ENCODE measurements around the gene PLCB4. TPM values are rescaled to one million over a fixed set of nuclear protein-coding genes. Genes with fewer than 3 reads are reported as not detected.

Gene PLCB4
- total RNA-seq, 1 experiment from 2014 or later: 14.9 TPM

DNA sequence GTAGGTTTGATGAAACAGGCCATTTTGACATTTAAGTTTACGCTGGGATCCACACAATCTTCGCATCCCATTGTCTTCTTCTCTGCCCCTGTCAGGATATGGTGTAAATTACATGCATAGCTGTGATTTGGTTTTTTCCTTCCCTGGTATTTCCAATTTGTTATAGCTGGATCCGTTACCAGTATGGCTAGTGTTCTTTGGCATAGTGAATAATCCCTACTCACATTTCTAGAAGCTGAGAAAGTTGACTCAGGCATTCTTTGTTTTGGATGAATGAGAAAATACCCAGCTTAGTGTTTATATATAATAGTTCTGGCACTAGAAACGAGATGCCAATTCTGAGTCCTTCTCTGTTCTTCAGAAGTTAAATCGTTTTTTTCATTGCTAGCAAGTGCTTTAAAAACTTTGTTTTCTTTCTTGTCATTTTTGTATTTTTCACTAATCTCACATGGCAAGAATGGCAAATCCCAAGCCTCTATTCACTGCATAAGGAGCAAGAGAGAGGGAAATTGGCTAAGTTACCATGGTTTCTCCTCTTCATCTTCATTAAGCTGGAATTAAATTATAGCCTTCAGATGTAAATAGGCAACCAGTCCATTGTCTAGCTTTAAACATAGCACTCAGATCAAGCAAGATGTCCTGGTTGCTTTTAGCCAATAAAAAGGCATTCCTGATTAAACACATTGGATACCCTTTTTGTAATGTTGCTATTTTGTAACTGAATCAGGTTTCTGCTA is 353.6 kb downstream of the PLCB4 start:
- Histone ChIP-seq H3K36me3 (ENCODE audit: low read depth) (no peaks in the 10 kb centered on the region), H3K9me3 (ENCODE audit: insufficient read depth, low read depth) (no peaks in the 10 kb centered on the region; the same call in 1 of the 2 replicates), H2AFZ (no peak overlapping the region), H3F3A (ENCODE audit: insufficient read depth, low read depth) (no peaks in the 10 kb centered on the region), H3K4me2 (no peak overlapping the region), H3K79me2 (ENCODE audit: low read depth) (no peaks in the 10 kb centered on the region), H3K4me1 (replicated peaks; ENCODE audit: insufficient read depth) (no peaks in the 10 kb centered on the region), H3K4me3 (no peak overlapping the region), H3K27ac (no peak overlapping the region), H4K20me1 (ENCODE audit: insufficient read depth) (no peaks in the 10 kb centered on the region), H3K27me3 (ENCODE audit: insufficient read depth, low read depth) (no peaks in the 10 kb centered on the region), H3K9me2 (ENCODE audit: insufficient read depth) (no peaks in the 10 kb centered on the region)
- intact Hi-C loops (cut with micrococcal nuclease; ENCODE audit: unreplicated experiment): no loop called here
- no TSS peak for BruUV-seq (replicated peaks)
- ChIA-PET POLR2A (ENCODE audit: unreplicated experiment) (no interaction called here), CTCF (no interaction called here)
- TF ChIP-seq, protein P1, sequence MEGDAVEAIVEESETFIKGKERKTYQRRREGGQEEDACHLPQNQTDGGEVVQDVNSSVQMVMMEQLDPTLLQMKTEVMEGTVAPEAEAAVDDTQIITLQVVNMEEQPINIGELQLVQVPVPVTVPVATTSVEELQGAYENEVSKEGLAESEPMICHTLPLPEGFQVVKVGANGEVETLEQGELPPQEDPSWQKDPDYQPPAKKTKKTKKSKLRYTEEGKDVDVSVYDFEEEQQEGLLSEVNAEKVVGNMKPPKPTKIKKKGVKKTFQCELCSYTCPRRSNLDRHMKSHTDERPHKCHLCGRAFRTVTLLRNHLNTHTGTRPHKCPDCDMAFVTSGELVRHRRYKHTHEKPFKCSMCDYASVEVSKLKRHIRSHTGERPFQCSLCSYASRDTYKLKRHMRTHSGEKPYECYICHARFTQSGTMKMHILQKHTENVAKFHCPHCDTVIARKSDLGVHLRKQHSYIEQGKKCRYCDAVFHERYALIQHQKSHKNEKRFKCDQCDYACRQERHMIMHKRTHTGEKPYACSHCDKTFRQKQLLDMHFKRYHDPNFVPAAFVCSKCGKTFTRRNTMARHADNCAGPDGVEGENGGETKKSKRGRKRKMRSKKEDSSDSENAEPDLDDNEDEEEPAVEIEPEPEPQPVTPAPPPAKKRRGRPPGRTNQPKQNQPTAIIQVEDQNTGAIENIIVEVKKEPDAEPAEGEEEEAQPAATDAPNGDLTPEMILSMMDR (conservative IDR thresholded peaks at IDR 0.05): no peak
- no peak for TF ChIP-seq EZH2 (IDR thresholded peaks at IDR 0.05; ENCODE audit: low read depth)
- DNase-seq: no peak

DNA sequence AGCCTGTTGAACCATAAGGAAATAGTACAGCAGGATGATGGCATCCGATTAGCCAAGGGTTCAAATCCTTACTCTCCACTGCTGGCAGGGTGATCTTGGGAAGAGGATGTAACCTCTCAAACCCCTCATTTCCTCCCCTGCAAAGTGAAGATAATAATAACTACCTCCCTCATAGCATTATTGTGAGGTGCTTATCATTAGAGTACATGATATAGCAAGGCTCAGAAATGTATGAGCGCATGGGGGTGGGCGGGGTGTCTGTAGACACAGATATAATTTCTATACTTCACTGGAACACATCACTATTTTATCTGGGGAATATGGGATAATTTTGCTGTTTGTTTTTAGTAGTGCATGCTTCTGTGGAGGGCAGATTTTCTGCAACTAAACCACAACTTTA is 355.7 kb downstream of the PLCB4 start:
- H3K9me3 ChIP-seq (ENCODE audit: insufficient read depth, low read depth): no peaks in the 10 kb centered on the region; the same call in 1 of the 2 replicates
- H3K36me3 ChIP-seq (ENCODE audit: low read depth): no peaks in the 10 kb centered on the region
- no peaks in the 10 kb centered on the region for H3K9me2 ChIP-seq (ENCODE audit: insufficient read depth)
- no peak overlapping the region for H3K4me3 ChIP-seq
- no peak overlapping the region for H3K4me2 ChIP-seq
- H3K79me2 ChIP-seq (ENCODE audit: low read depth): no peaks in the 10 kb centered on the region
- no peaks in the 10 kb centered on the region for H3K4me1 ChIP-seq (replicated peaks; ENCODE audit: insufficient read depth)
- intact Hi-C loops (cut with micrococcal nuclease; ENCODE audit: unreplicated experiment): no loop called here
- CTCF ChIA-PET: no interaction called here
- no TSS peak for BruUV-seq (replicated peaks)
- no peak overlapping the region for H2AFZ ChIP-seq
- H3K27ac ChIP-seq: no peak overlapping the region
- POLR2A ChIA-PET (ENCODE audit: unreplicated experiment): no interaction called here
- H4K20me1 ChIP-seq (ENCODE audit: insufficient read depth): no peaks in the 10 kb centered on the region
- no peaks in the 10 kb centered on the region for H3K27me3 ChIP-seq (ENCODE audit: insufficient read depth, low read depth)
- TF ChIP-seq, protein P1 (conservative IDR thresholded peaks at IDR 0.05): no peak
- TF ChIP-seq EZH2 (IDR thresholded peaks at IDR 0.05; ENCODE audit: low read depth): no peak
- no peaks in the 10 kb centered on the region for H3F3A ChIP-seq (ENCODE audit: insufficient read depth, low read depth)
- DNase-seq: no peak

DNA sequence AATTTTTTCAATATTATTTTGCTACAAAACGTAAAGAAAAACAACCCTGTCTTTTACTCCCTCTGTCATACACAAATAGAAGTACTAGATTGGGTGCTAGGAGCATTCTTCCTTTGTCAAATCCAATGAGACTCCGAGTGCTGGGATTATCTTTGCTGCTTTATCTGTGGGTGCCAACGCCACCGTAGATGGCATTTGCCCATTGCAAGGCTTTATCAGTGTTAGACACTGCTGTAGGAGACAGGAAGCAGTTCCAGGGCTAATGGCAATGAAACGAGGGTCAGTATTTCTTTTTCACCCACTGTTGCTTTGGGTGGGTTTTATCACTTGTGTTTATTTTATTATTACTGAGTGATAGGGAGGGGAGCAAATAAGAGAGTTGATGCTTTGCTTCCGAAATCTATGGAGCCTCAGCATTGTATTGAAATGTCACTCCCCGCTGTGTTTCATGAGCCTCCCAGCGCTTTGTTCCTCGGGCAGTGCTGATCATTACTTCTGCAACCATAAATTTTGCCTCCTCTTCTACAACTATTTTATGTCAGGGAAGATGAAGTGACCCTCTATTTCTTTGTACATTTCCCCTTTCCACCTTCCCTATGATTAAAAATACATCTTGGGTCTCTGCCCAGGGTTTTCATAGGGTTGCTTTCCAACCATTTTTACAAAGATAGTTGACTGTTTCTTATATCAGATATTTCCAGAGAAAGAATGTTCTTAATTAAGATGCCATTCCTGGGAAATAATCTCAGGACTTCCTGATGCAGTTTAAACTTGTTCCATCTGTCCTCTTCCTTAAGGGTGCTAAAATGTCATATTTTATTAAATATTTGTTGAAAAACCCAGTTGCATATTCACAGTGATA is 358.8 kb downstream of the PLCB4 start:
- Histone ChIP-seq H3K27me3 (ENCODE audit: insufficient read depth, low read depth) (no peaks in the 10 kb centered on the region), H3K36me3 (ENCODE audit: low read depth) (no peaks in the 10 kb centered on the region), H3K9me2 (ENCODE audit: insufficient read depth) (no peaks in the 10 kb centered on the region), H3K4me2 (no peak overlapping the region), H3K27ac (no peak overlapping the region), H3K9me3 (ENCODE audit: insufficient read depth, low read depth) (no peaks in the 10 kb centered on the region), H3K4me1 (replicated peaks; ENCODE audit: insufficient read depth) (no peaks in the 10 kb centered on the region), H3K79me2 (ENCODE audit: low read depth) (no peaks in the 10 kb centered on the region), H4K20me1 (ENCODE audit: insufficient read depth) (no peaks in the 10 kb centered on the region), H3K4me3 (no peak overlapping the region), H3F3A (ENCODE audit: insufficient read depth, low read depth) (no peaks in the 10 kb centered on the region), H2AFZ (no peak overlapping the region)
- no TSS peak for BruUV-seq (replicated peaks)
- POLR2A ChIA-PET (ENCODE audit: unreplicated experiment): no interaction called here
- CTCF ChIA-PET: no interaction called here
- no peak for DNase-seq
- no peak for TF ChIP-seq EZH2 (IDR thresholded peaks at IDR 0.05; ENCODE audit: low read depth)
- intact Hi-C loops (cut with micrococcal nuclease; ENCODE audit: unreplicated experiment): no loop called here

All from PC-9 (cell line).